ENCODE data around the gene HNRNPA1L2.
A peak's percentile ranks its signal among the peaks of the same experiment; 100 is the strongest.

The HNRNPA1L2 gene

GRCh38 chr13:52650731-52651130 is 8.5 kb downstream of the HNRNPA1L2 start:
- H2AFZ ChIP-seq (ENCODE audit: low read length), result no peak overlapping the region
- H3K9me3 ChIP-seq (ENCODE audit: insufficient read depth, low read depth, low read length), result no peaks in the 10 kb centered on the region
- peaks cover 8% of the 10 kb centered on the region; the same call in 1 of the 2 replicates for H3K36me3 ChIP-seq (ENCODE audit: insufficient read depth, low read length)
- peak overlapping the region; percentile 80 for H3K4me2 ChIP-seq (ENCODE audit: low read depth, low read length, poor library complexity, severe bottlenecking)
- H3K27me3 ChIP-seq (ENCODE audit: insufficient read depth, low read length, poor library complexity, severe bottlenecking), result no peaks in the 10 kb centered on the region
- H3K79me2 ChIP-seq (ENCODE audit: insufficient read depth, low read length), result peaks cover 56% of the 10 kb centered on the region
- TF ChIP-seq CTCF (conservative IDR thresholded peaks at IDR 0.05; ENCODE audit: low read length) (no peak), EZH2phosphoT487 (IDR thresholded peaks at IDR 0.05; ENCODE audit: borderline replicate concordance) (no peak)
- H3K9ac ChIP-seq (ENCODE audit: low read depth, low read length, poor library complexity, severe bottlenecking), result peak overlapping the region; percentile 96
- H3F3A ChIP-seq (ENCODE audit: low read depth), result no peaks in the 10 kb centered on the region
- no peaks in the 10 kb centered on the region for H3K9me2 ChIP-seq (replicated peaks; ENCODE audit: low read depth, low read length)
- peak overlapping the region; percentile 97 for H3K4me3 ChIP-seq (ENCODE audit: low read length, poor library complexity, severe bottlenecking)
- peaks cover 34% of the 10 kb centered on the region for H3K4me1 ChIP-seq (ENCODE audit: insufficient read depth, low read length, poor library complexity, severe bottlenecking)
- H4K20me1 ChIP-seq (ENCODE audit: insufficient read depth, low read length, poor library complexity, severe bottlenecking), result peaks cover 16% of the 10 kb centered on the region

- peaks cover 45% of the 10 kb centered on the region for H3K4me1 ChIP-seq (ENCODE audit: insufficient read depth, low read length, poor library complexity, severe bottlenecking)
- H4K20me1 ChIP-seq (ENCODE audit: insufficient read depth, low read length, poor library complexity, severe bottlenecking), result peaks cover 27% of the 10 kb centered on the region
- TF ChIP-seq CTCF (conservative IDR thresholded peaks at IDR 0.05; ENCODE audit: low read length) (no peak), EZH2phosphoT487 (IDR thresholded peaks at IDR 0.05; ENCODE audit: borderline replicate concordance) (no peak)
- H3K4me3 ChIP-seq (ENCODE audit: low read length, poor library complexity, severe bottlenecking), result peak overlapping the region; percentile 97
- peak overlapping the region; percentile 96 for H3K9ac ChIP-seq (ENCODE audit: low read depth, low read length, poor library complexity, severe bottlenecking)
- no peaks in the 10 kb centered on the region for H3K9me3 ChIP-seq (ENCODE audit: insufficient read depth, low read depth, low read length)
- no peaks in the 10 kb centered on the region for H3K27me3 ChIP-seq (ENCODE audit: insufficient read depth, low read length, poor library complexity, severe bottlenecking)
- H3F3A ChIP-seq (ENCODE audit: low read depth), result no peaks in the 10 kb centered on the region
- peaks cover 8% of the 10 kb centered on the region; the same call in 1 of the 2 replicates for H3K36me3 ChIP-seq (ENCODE audit: insufficient read depth, low read length)
- peak overlapping the region; percentile 95 for H2AFZ ChIP-seq (ENCODE audit: low read length)
- peak overlapping the region; percentile 80 for H3K4me2 ChIP-seq (ENCODE audit: low read depth, low read length, poor library complexity, severe bottlenecking)
- peaks cover 68% of the 10 kb centered on the region for H3K79me2 ChIP-seq (ENCODE audit: insufficient read depth, low read length)
- no peaks in the 10 kb centered on the region for H3K9me2 ChIP-seq (replicated peaks; ENCODE audit: low read depth, low read length)
Measured at GRCh38 chr13:52651897-52652195, 9.6 kb downstream of the HNRNPA1L2 start.

- Histone ChIP-seq H3K79me2 (ENCODE audit: insufficient read depth, low read length) (peaks cover 73% of the 10 kb centered on the region), H3K9me2 (replicated peaks; ENCODE audit: low read depth, low read length) (no peaks in the 10 kb centered on the region)
Measured at GRCh38 chr13:52652196-52652979, 10.2 kb downstream of the HNRNPA1L2 start, which contains the start of gene SUGT1. TSS of gene SUGT1 (plus strand) at chr13:52652836. CDS start at chr13:52652921, 85 bp downstream.

More at GRCh38 chr13:52652196-52652979, 10.2 kb downstream of the HNRNPA1L2 start, which contains the start of gene SUGT1:
- Histone ChIP-seq H3K4me1 (ENCODE audit: insufficient read depth, low read length, poor library complexity, severe bottlenecking) (peaks cover 51% of the 10 kb centered on the region), H3K9me3 (ENCODE audit: insufficient read depth, low read depth, low read length) (no peaks in the 10 kb centered on the region), H3K36me3 (ENCODE audit: insufficient read depth, low read length) (peaks cover 8% of the 10 kb centered on the region; the same call in 1 of the 2 replicates), H3K9ac (ENCODE audit: low read depth, low read length, poor library complexity, severe bottlenecking) (peak within 1 kb of the TSS; percentile 96), H2AFZ (ENCODE audit: low read length) (peak within 1 kb of the TSS; percentile 95), H3K27me3 (ENCODE audit: insufficient read depth, low read length, poor library complexity, severe bottlenecking) (no peaks in the 10 kb centered on the region), H4K20me1 (ENCODE audit: insufficient read depth, low read length, poor library complexity, severe bottlenecking) (peaks cover 32% of the 10 kb centered on the region), H3K4me3 (ENCODE audit: low read length, poor library complexity, severe bottlenecking) (peak within 1 kb of the TSS; percentile 97), H3F3A (ENCODE audit: low read depth) (no peaks in the 10 kb centered on the region), H3K4me2 (ENCODE audit: low read depth, low read length, poor library complexity, severe bottlenecking) (peak within 1 kb of the TSS; percentile 97)
- TF ChIP-seq EZH2phosphoT487 (IDR thresholded peaks at IDR 0.05; ENCODE audit: borderline replicate concordance), result no peak
- TF ChIP-seq CTCF (conservative IDR thresholded peaks at IDR 0.05; ENCODE audit: low read length), result peak; percentile 77
